Measurements from ENCODE around the gene ARSK.
"Not testable (repeated sequence)": the region's sequence is repeated elsewhere in the genome, so short reads cannot be mapped to it uniquely, and the experiment has no call there.

ARSK gene

GRCh38 chr5:95623706-95624105 is 68.8 kb downstream of the ARSK start:
- DNase-seq = no peak

- DNase-seq = no peak
Measured at GRCh38 chr5:95624368-95624767, 69.5 kb downstream of the ARSK start.

- DNase-seq = no peak
Measured at GRCh38 chr5:95626701-95627100, 71.8 kb downstream of the ARSK start.

GRCh38 chr5:95627971-95628810 is 73.3 kb downstream of the ARSK start:
- no peak for DNase-seq

GRCh38 chr5:95628933-95629332 is 74.0 kb downstream of the ARSK start:
- DNase-seq = no peak

- no peak for DNase-seq
Measured at GRCh38 chr5:95630394-95630917, 75.6 kb downstream of the ARSK start.

GRCh38 chr5:95631255-95631958 is 76.5 kb downstream of the ARSK start:
- DNase-seq = no peak

GRCh38 chr5:95631991-95632675 is 77.2 kb downstream of the ARSK start:
- no peak for DNase-seq

- not testable (repeated sequence) for DNase-seq
Measured at GRCh38 chr5:95632942-95633341, 78.0 kb downstream of the ARSK start.

- DNase-seq = no peak
Measured at GRCh38 chr5:95633671-95634070, 78.8 kb downstream of the ARSK start.

- DNase-seq = no peak
Measured at GRCh38 chr5:95634081-95634480, 79.2 kb downstream of the ARSK start.

GRCh38 chr5:95638632-95639031 is 83.7 kb downstream of the ARSK start:
- no peak for DNase-seq

- DNase-seq = no peak
Measured at GRCh38 chr5:95641741-95642220, 86.9 kb downstream of the ARSK start.

GRCh38 chr5:95643152-95643551 is 88.3 kb downstream of the ARSK start:
- no peak for DNase-seq

GRCh38 chr5:95644351-95645042 is 89.6 kb downstream of the ARSK start:
- DNase-seq = no peak

GRCh38 chr5:95646226-95646568 is 91.3 kb downstream of the ARSK start:
- not testable (repeated sequence) for DNase-seq

GRCh38 chr5:95646569-95647431 is 91.9 kb downstream of the ARSK start, which contains the start of gene RFESD:
Gene RFESD (plus strand): TSS chr5:95646777. CDS start chr5:95652272, 5,495 bp downstream.
- DNase-seq = peak; percentile 84

GRCh38 chr5:95647886-95648860 is 93.3 kb downstream of the ARSK start:
- no peak for DNase-seq

- no peak for DNase-seq
Measured at GRCh38 chr5:95649274-95649673, 94.4 kb downstream of the ARSK start.
